IMR-90 (cell line): Measurements from ENCODE around the gene PPFIA1. TPM values are rescaled to one million over a fixed set of nuclear protein-coding genes. Genes with fewer than 3 reads are reported as not detected.

ENCODE experiments used
- ATAC-seq: fragments of 200-7000 bp; cut with Tn5 transposase; 2 replicates; pipeline ENCODE4 v1.9.1; 2020; ENCODE audit warnings: low read depth, mild to moderate bottlenecking, moderate library complexity
- BruUV-seq: library from RNA; stranded (reverse); fragments of 400-500 nt; replicated peaks from 2 replicates; lab custom pipeline; 2021; lab: Mats Ljungman, UMichigan
- CTCF ChIA-PET: fragments of 300-600 bp; formaldehyde crosslinking; extraction: SDS; loops from one replicate; lab custom pipeline; 2021; ENCODE audit warnings: antibody characterized with exemption; lab: Yijun Ruan, JAX
- POLR2A ChIA-PET: fragments of 300-600 bp; sonication (Branson Sonifier 250); formaldehyde crosslinking; loops from one replicate; lab custom pipeline; 2022; ENCODE audit warnings: antibody characterized with exemption; ENCODE audit not compliant: unreplicated experiment; lab: Charles Lee
- DNase-seq: peaks from one replicate; pipeline ENCODE4 v3.0.0; 2013
- H2AFZ ChIP-seq: replicated peaks from 2 replicates; pipeline ENCODE3; 2013; ENCODE audit warnings: low read length, mild to moderate bottlenecking; ENCODE audit not compliant: poor library complexity
- H2AK5ac ChIP-seq: 2 replicates; pipeline ENCODE4 v1.6.1; 2013; ENCODE audit warnings: low read depth, low read length, inconsistent platforms
- H2AK9ac ChIP-seq: replicated peaks from 2 replicates; pipeline ENCODE3; 2013; ENCODE audit warnings: mild to moderate bottlenecking, low read depth, low read length, moderate library complexity; ENCODE audit not compliant: poor library complexity
- H2BK120ac ChIP-seq: 2 replicates; pipeline ENCODE4 v1.6.1; 2013; ENCODE audit warnings: low read depth, low read length, inconsistent platforms
- H2BK15ac ChIP-seq: 3 replicates; pipeline ENCODE4 v1.6.1; 2013; ENCODE audit warnings: low read depth, low read length, inconsistent platforms
- H2BK20ac ChIP-seq: 2 replicates; pipeline ENCODE4 v1.6.1; 2013; ENCODE audit warnings: low read depth, mild to moderate bottlenecking, inconsistent platforms, low read length, moderate library complexity
- H2BK5ac ChIP-seq: 2 replicates; pipeline ENCODE4 v1.6.1; 2013; ENCODE audit warnings: mild to moderate bottlenecking, low read depth, low read length, inconsistent platforms; ENCODE audit not compliant: poor library complexity, severe bottlenecking
- H3K14ac ChIP-seq: replicated peaks from 2 replicates; pipeline ENCODE4 v1.6.1; 2013; ENCODE audit warnings: low read depth, low read length, inconsistent platforms
- H3K18ac ChIP-seq: 2 replicates; pipeline ENCODE4 v1.6.1; 2013; ENCODE audit warnings: low read depth, low read length, control low read depth
- H3K23ac ChIP-seq: 2 replicates; pipeline ENCODE4 v1.6.1; 2013; ENCODE audit warnings: low read depth, low read length, inconsistent platforms
- H3K27ac ChIP-seq: 2 replicates; pipeline ENCODE4 v1.5.1; 2013; ENCODE audit warnings: mild to moderate bottlenecking, control low read depth, low read length; ENCODE audit not compliant: insufficient read depth
- H3K27me3 ChIP-seq: 2 replicates; pipeline ENCODE4 v1.6.1; 2013; ENCODE audit warnings: low read length; ENCODE audit not compliant: control insufficient read depth, insufficient read depth
- H3K36me3 ChIP-seq: 2 replicates; pipeline ENCODE4 v1.6.1; 2013; ENCODE audit warnings: low read length, mixed read lengths; ENCODE audit not compliant: control insufficient read depth, insufficient read depth
- H3K4ac ChIP-seq: 2 replicates; pipeline ENCODE4 v1.6.1; 2013; ENCODE audit warnings: low read depth, low read length, inconsistent platforms
- H3K4me1 ChIP-seq: 2 replicates; pipeline ENCODE4 v1.6.1; 2013; ENCODE audit warnings: low read length, mixed read lengths; ENCODE audit not compliant: control insufficient read depth, insufficient read depth
- H3K4me2 ChIP-seq: 2 replicates; pipeline ENCODE4 v1.6.1; 2013; ENCODE audit warnings: low read depth, mild to moderate bottlenecking, control low read depth, low read length, moderate library complexity
- H3K4me3 ChIP-seq: 2 replicates; pipeline ENCODE4 v1.5.1; 2013; ENCODE audit warnings: low read depth, mild to moderate bottlenecking, control low read depth, low read length, moderate library complexity; ENCODE audit not compliant: insufficient read depth
- H3K56ac ChIP-seq: 2 replicates; pipeline ENCODE4 v1.6.1; 2013; ENCODE audit warnings: low read length, inconsistent platforms; ENCODE audit not compliant: insufficient read depth; ENCODE audit errors: extremely low read depth
- H3K79me1 ChIP-seq, 2 experiments: 2 replicates each; pipeline ENCODE4 v1.6.1; 2013; ENCODE audit warnings: low read length in 2 of 2, inconsistent platforms in 1 of 2, low read depth in 1 of 2
- H3K9ac ChIP-seq: 2 replicates; pipeline ENCODE4 v1.6.1; 2013; ENCODE audit warnings: low read depth, low read length, control low read depth
- H3K9me1 ChIP-seq: 2 replicates; pipeline ENCODE4 v1.6.1; 2013; ENCODE audit warnings: low read length, inconsistent platforms; ENCODE audit not compliant: insufficient read depth
- H3K9me3 ChIP-seq: 2 replicates; pipeline ENCODE4 v1.6.1; 2013; ENCODE audit warnings: low read length; ENCODE audit not compliant: control insufficient read depth, insufficient read depth
- H4K20me1 ChIP-seq: 2 replicates; pipeline ENCODE4 v1.6.1; 2013; ENCODE audit warnings: low read length, inconsistent platforms; ENCODE audit not compliant: insufficient read depth
- H4K5ac ChIP-seq: 2 replicates; pipeline ENCODE4 v1.6.1; 2013; ENCODE audit warnings: mild to moderate bottlenecking, low read depth, low read length, control low read depth
- H4K8ac ChIP-seq, 2 experiments: 2 replicates each; pipeline ENCODE4 v1.6.1; 2013; ENCODE audit warnings: low read depth in 2 of 2, low read length in 2 of 2, control low read depth in 1 of 2, inconsistent platforms in 1 of 2
- H4K91ac ChIP-seq: 2 replicates; pipeline ENCODE4 v1.6.1; 2013; ENCODE audit warnings: low read depth, low read length, inconsistent platforms; ENCODE audit not compliant: insufficient read depth
- BHLHE40 ChIP-seq: fragments of 150-350 bp; IDR thresholded peaks from 2 replicates; pipeline ENCODE4 v1.6.1; 2016; ENCODE audit warnings: mild to moderate bottlenecking, low read depth, low read length
- CEBPB ChIP-seq: IDR thresholded peaks from 2 replicates; pipeline ENCODE4 v1.6.1; 2012; ENCODE audit warnings: low read depth, low read length, improper control_type of control experiment
- FOS ChIP-seq: fragments of 150-350 bp; IDR thresholded peaks from 2 replicates; pipeline ENCODE4 v1.6.1; 2016; ENCODE audit warnings: low read depth, low read length
- MAFK ChIP-seq: IDR thresholded peaks from 2 replicates; pipeline ENCODE4 v1.6.1; 2012; ENCODE audit warnings: low read depth, low read length, improper control_type of control experiment
- MAZ ChIP-seq: IDR thresholded peaks from 2 replicates; pipeline ENCODE4 v1.6.1; 2012; ENCODE audit warnings: low read depth, mild to moderate bottlenecking, low read length, improper control_type of control experiment, moderate library complexity, borderline replicate concordance
- MXI1 ChIP-seq: IDR thresholded peaks from 2 replicates; pipeline ENCODE4 v1.6.1; 2012; ENCODE audit warnings: low read depth, mild to moderate bottlenecking, low read length, moderate library complexity, borderline replicate concordance
- POLR2A ChIP-seq: IDR thresholded peaks from 2 replicates; pipeline ENCODE4 v1.6.1; 2012; ENCODE audit warnings: mild to moderate bottlenecking, low read depth, low read length
- RCOR1 ChIP-seq: IDR thresholded peaks from 2 replicates; pipeline ENCODE4 v1.6.1; 2012; ENCODE audit warnings: mild to moderate bottlenecking, low read length, improper control_type of control experiment; ENCODE audit not compliant: insufficient replicate concordance
- SMC3 ChIP-seq: fragments of 150-350 bp; IDR thresholded peaks from 2 replicates; pipeline ENCODE4 v1.6.1; 2016; ENCODE audit warnings: low read depth, mild to moderate bottlenecking, antibody characterized with exemption, low read length, moderate library complexity
- WGBS, 2 experiments: methylation state at CpG; one replicate each; pipeline versions ENCODE4 v1.1.5 to v1.1.7; 2013; ENCODE audit warnings: missing lambda C conversion rate in 2 of 2; ENCODE audit not compliant: insufficient read length in 1 of 2; ENCODE audit errors: extremely low coverage in 2 of 2; 5-methylcytosine and 5-hydroxymethylcytosine counted together
- dilution Hi-C: fragments of 300-500 bp; cut with HindIII; formaldehyde crosslinking; loops from one replicate; pipeline ENCODE4 v1.14.3; 2018; ENCODE audit warnings: low sequenced_read_pairs; ENCODE audit not compliant: unreplicated experiment
- in situ Hi-C: fragments of 300-500 bp; cut with MboI; formaldehyde crosslinking; loops from 3 replicates; pipeline ENCODE4 v1.14.3; 2019; ENCODE audit warnings: low sequenced_read_pairs, inconsistent platforms, mixed read lengths
- intact Hi-C: fragments of 100-400 bp; cut with micrococcal nuclease; formaldehyde crosslinking; loops from 2 replicates; pipeline ENCODE4 v1.10.0; 2022
- polyA plus RNA-seq, 3 experiments: library from polyadenylated mRNA; depleted of rRNA; stranded (reverse); fragments of >200 nt; gene quantifications; 2 replicates each; pipeline ENCODE4 v1.2.3, GENCODE V29; 2012; ENCODE audit warnings: low replicate concordance in 1 of 3
- total RNA-seq: library from RNA; depleted of rRNA; stranded (reverse); fragments of >200 nt; gene quantifications from 2 replicates; pipeline ENCODE4 v1.2.3, GENCODE V29; 2012
- TF ChIP-seq, protein P1 (sequence below): fragments of 150-350 bp; IDR thresholded peaks from 2 replicates; pipeline ENCODE4 v1.6.1; 2016; ENCODE audit warnings: low read depth, mild to moderate bottlenecking, low read length, moderate library complexity, borderline replicate concordance

PPFIA1 gene
- total and polyA plus RNA-seq, 2 of the 4 experiments (the other 2 are of a cell fraction) = 25.6 to 37.2 TPM

DNA sequence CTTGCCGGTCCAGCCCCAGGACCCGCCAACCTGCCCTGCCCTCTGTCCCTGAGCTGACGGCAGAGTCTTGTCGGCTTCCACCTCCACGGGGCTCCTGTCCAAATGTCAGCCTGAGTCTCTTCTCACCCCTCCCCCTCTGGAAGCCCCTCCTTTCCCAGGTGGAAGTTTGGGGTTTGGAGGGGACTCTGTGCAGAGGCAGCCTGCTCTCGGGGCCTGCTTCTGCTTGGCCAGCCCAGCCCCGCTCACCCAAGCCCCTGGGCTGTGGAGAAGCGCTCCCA lies 158.9 kb downstream of the PPFIA1 start:
- H3K36me3 ChIP-seq = peaks cover 82% of the 10 kb centered on the region
- H3K4me3 ChIP-seq = no peak overlapping the region
- no peak overlapping the region for H3K27ac ChIP-seq
- TF ChIP-seq POLR2A = no peak
- no peak for TF ChIP-seq BHLHE40
- TF ChIP-seq, protein P1, sequence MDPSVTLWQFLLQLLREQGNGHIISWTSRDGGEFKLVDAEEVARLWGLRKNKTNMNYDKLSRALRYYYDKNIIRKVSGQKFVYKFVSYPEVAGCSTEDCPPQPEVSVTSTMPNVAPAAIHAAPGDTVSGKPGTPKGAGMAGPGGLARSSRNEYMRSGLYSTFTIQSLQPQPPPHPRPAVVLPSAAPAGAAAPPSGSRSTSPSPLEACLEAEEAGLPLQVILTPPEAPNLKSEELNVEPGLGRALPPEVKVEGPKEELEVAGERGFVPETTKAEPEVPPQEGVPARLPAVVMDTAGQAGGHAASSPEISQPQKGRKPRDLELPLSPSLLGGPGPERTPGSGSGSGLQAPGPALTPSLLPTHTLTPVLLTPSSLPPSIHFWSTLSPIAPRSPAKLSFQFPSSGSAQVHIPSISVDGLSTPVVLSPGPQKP = no peak
- no peak for TF ChIP-seq CEBPB
- TF ChIP-seq RCOR1 = no peak
- no peak for TF ChIP-seq MAFK
- TF ChIP-seq MXI1 = no peak
- TF ChIP-seq FOS = no peak
- TF ChIP-seq MAZ = no peak
- no peak for TF ChIP-seq SMC3
- H3K9me1 ChIP-seq = peaks cover 9% of the 10 kb centered on the region
- CTCF ChIA-PET = no interaction called here
- H3K56ac ChIP-seq = no peak overlapping the region
- H2AFZ ChIP-seq = no peak overlapping the region
- BruUV-seq = no TSS peak
- WGBS, 2 experiments = no CpG with 5 or more reads among the region's 8 CpGs
- H4K20me1 ChIP-seq = peaks cover 66% of the 10 kb centered on the region
- H2AK9ac ChIP-seq = no peak overlapping the region
- DNase-seq (no peak), ATAC-seq (no peak)
- H3K79me1 ChIP-seq = peaks cover 16 to 65% of the 10 kb centered on the region in 2 experiments
- no peaks in the 10 kb centered on the region for H3K9me3 ChIP-seq
- H3K9ac ChIP-seq = no peak overlapping the region
- no peak overlapping the region for H2BK5ac ChIP-seq
- H4K5ac ChIP-seq = no peak overlapping the region
- H3K23ac ChIP-seq = no peak overlapping the region
- H3K4me2 ChIP-seq = no peak overlapping the region
- intact Hi-C loops (no loop called here), in situ Hi-C loops (no loop called here), dilution Hi-C loops (no loop called here)
- no peak overlapping the region for H3K4ac ChIP-seq
- no peak overlapping the region for H2BK20ac ChIP-seq
- no peaks in the 10 kb centered on the region for H3K4me1 ChIP-seq
- no peak overlapping the region for H3K14ac ChIP-seq
- no peak overlapping the region for H2BK15ac ChIP-seq
- no peak overlapping the region for H4K91ac ChIP-seq
- no peak overlapping the region for H3K18ac ChIP-seq
- no peak overlapping the region for H2BK120ac ChIP-seq
- POLR2A ChIA-PET = no interaction called here
- no peak overlapping the region for H4K8ac ChIP-seq
- H3K27me3 ChIP-seq = no peaks in the 10 kb centered on the region
- no peak overlapping the region for H2AK5ac ChIP-seq
